GM19023 (cell line): ENCODE data around the gene DHDH.

Experiments used
- ATAC-seq: cut with Tn5 transposase; IDR thresholded peaks from one replicate; pipeline ENCODE4 v1.9.1; 2021; ENCODE audit warnings: mild to moderate bottlenecking, moderate library complexity; ENCODE audit not compliant: unreplicated experiment

The DHDH gene

DNA sequence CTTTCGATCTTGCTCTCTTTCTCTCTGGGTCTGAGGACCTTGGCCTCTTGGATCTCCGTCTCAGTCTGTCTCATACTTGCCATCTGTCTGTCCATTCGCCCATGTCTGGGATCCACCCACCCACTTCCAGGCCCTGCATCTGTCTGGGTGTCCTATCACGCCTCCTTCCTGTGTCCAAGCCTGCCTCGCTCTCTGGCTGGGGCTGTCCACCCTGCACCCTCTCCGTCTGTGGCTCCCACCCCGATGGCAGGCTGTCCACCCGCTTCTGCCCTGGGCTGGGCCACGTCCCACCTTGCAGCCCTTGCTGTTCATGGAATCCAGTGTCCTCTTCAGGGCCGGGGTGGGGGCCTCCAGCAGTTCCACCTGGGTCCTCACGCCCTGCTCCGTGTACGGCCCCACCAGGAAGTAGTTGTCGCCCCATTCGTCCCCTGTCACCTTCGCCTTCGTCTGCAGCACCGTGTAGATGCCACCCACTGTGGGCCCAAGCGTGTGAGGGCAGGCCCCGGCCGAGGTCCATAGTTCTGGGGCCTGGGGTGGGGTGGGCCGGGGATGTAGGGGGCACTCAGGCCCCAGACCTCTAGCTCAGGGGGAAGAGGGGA, 57.6 kb downstream of the DHDH start:
- ATAC-seq, result no peak

GRCh38 chr19:48991873-48992580, 58.5 kb downstream of the DHDH start:
- no peak for ATAC-seq

GRCh38 chr19:48992581-48993174, 59.2 kb downstream of the DHDH start:
- ATAC-seq, result no peak

GRCh38 chr19:48993175-48994034, 59.9 kb downstream of the DHDH start, which contains the start of the genes GYS1 and RUVBL2:
TSS of gene GYS1 (minus strand) at chr19:48993309. CDS start at chr19:48993112, 197 bp downstream.
TSS of gene RUVBL2 (plus strand) at chr19:48993887. CDS start at chr19:48993912, 25 bp downstream.
- peak; percentile 89 for ATAC-seq

- no peak for ATAC-seq
Measured at GRCh38 chr19:48994035-48994386, 60.5 kb downstream of the DHDH start.
